GM12865 (cell line): Measurements from ENCODE around the gene FLT3LG.

Experiments
- DNase-seq: peaks from one replicate; pipeline ENCODE4 v3.0.0; 2010; ENCODE audit warnings: low read depth
- H3K4me3 ChIP-seq: 2 replicates; pipeline ENCODE4 v1.5.1; 2011; ENCODE audit warnings: mild to moderate bottlenecking, low read depth, low read length, control low read depth
- CTCF ChIP-seq: IDR thresholded peaks from 2 replicates; pipeline ENCODE4 v1.5.1; 2011; ENCODE audit warnings: low read length, control low read depth, low read depth, inconsistent platforms; ENCODE audit not compliant: insufficient read depth; ENCODE audit errors: missing control alignments

Gene FLT3LG

GRCh38 chr19:49463960-49464740 is 9.9 kb upstream of the FLT3LG start:
- no peak for TF ChIP-seq CTCF
- H3K4me3 ChIP-seq = no peak overlapping the region
- no peak for DNase-seq

DNA sequence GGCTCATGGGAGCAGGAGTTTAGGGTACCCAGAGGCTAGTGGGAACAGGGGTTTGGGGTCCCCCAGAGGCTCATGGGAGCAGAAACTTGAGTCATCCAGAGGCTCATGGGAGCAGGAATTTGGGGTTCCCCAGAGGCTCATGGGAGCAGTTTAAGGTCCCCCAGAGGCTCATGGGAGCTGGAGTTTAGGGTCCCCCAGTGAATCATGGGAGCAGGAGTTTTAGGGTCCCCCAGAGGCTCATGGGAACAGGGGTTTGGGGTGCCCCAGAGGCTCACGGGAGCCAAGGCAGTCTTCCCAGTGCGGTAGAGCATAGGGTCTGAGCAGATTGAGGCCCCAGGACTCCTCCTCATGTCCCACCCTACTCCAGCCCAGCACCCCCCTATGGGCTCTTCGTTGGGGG is 8.6 kb upstream of the FLT3LG start:
- DNase-seq = no peak
- no peak for TF ChIP-seq CTCF
- H3K4me3 ChIP-seq = no peak overlapping the region

- DNase-seq = no peak
- no peak overlapping the region for H3K4me3 ChIP-seq
- TF ChIP-seq CTCF = no peak
These were observed 5.8 kb upstream of the FLT3LG start for GRCh38 chr19:49468199-49468598.

DNA sequence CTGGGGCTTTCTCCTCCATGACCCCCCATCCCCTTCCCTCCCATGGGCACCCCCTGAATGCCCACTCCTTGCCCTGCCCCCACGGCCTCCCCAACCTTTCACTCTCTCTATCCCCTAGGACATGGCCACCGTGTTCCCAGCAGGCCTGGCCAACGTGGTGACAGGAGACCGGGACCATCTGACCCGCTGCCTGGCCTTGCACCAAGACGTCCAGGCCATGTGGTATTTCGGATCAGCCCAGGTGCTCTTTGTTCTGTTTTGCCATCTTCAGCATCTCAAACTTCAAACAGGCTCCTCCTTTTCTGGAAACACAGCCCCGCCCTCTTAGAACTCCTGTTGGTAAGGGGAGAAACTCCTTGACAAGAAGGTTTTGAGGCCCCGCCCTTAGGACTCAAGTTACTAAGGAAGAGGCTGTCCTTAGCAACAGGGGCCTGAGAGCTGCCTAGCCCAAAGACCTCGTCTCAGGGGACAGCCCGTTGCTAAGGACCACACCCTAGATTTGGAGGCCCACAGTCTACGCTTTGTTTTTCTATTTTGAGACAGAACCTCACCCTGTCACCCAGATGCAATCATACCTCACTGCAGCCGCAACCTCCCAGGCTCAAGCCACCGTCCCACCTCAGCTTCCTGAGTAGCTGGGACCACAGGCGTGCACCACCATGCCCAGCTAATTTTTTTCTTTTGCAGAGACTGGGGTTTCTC is 5.1 kb upstream of the FLT3LG start:
- TF ChIP-seq CTCF = no peak
- no peak overlapping the region for H3K4me3 ChIP-seq
- peak; percentile 98 for DNase-seq

DNA sequence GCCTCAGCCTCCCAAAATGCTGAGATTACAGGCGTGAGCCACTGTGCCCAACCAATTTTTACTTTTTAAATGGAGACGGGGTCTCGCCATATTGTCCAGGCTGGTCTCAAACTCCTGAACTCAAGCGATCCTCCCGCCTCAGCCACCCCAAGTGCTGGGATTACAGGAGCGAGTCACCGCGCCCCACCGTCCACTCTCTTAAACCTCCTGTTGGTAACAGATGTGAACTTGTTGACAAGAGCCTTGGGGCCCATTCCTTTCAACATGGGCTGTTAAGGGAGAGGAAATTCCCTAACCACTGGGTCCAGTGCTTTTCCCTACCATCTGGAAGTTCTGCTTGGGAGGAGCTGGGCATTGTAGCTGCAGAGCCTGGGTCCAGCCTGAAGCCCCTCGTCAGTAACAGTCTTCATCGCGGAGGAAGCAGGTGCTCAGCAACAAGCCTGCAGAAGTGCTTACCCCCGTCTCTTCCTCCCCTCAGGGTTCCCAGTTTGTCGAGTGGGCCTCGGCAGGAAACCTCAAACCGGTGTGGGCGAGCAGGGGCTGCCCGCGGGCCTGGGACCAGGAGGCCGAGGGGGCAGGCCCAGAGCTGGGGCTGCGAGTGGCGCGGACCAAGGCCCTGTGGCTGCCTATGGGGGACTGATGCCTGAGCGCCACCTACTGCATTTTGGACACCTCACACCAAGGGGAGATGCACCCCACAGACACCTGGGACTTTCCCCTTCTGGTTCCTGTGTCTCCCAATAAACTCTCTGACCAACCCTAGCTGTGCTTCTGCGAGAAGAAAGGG is 4.0 kb upstream of the FLT3LG start:
- no peak overlapping the region for H3K4me3 ChIP-seq
- peak; percentile 96 for DNase-seq
- peak; percentile 83 for TF ChIP-seq CTCF

GRCh38 chr19:49470615-49470978 is 3.4 kb upstream of the FLT3LG start:
- no peak for DNase-seq
- no peak for TF ChIP-seq CTCF
- H3K4me3 ChIP-seq = no peak overlapping the region
